ENCODE measurements around the gene TBX21.
A peak's percentile ranks its signal among the peaks of the same experiment; 100 is the strongest.

The TBX21 gene

GRCh38 chr17:47717979-47718621 is 14.9 kb upstream of the TBX21 start:
- DNase-seq (ENCODE audit: insufficient read length), result no peak
- TF ChIP-seq TAF1 (IDR thresholded peaks at IDR 0.05; ENCODE audit: borderline replicate concordance, low read depth, low read length), result no peak
- no peak for TF ChIP-seq POLR2A (IDR thresholded peaks at IDR 0.05; ENCODE audit: low read depth, low read length)
- no peak for TF ChIP-seq POLR2AphosphoS5 (IDR thresholded peaks at IDR 0.05; ENCODE audit: low read depth, low read length)
- FAIRE-seq, result no peak

GRCh38 chr17:47718634-47719405 is 14.2 kb upstream of the TBX21 start:
- no peak for DNase-seq (ENCODE audit: insufficient read length)
- FAIRE-seq, result no peak
- TF ChIP-seq TAF1 (IDR thresholded peaks at IDR 0.05; ENCODE audit: borderline replicate concordance, low read depth, low read length) (no peak), POLR2A (IDR thresholded peaks at IDR 0.05; ENCODE audit: low read depth, low read length) (no peak), POLR2AphosphoS5 (IDR thresholded peaks at IDR 0.05; ENCODE audit: low read depth, low read length) (no peak)

GRCh38 chr17:47719411-47720152 is 13.5 kb upstream of the TBX21 start:
- FAIRE-seq, result no peak

GRCh38 chr17:47720196-47720595 is 12.8 kb upstream of the TBX21 start:
- no peak for FAIRE-seq

More at GRCh38 chr17:47719411-47720152, 13.5 kb upstream of the TBX21 start:
- no peak for TF ChIP-seq POLR2AphosphoS5 (IDR thresholded peaks at IDR 0.05; ENCODE audit: low read depth, low read length)
- no peak for TF ChIP-seq POLR2A (IDR thresholded peaks at IDR 0.05; ENCODE audit: low read depth, low read length)
- TF ChIP-seq TAF1 (IDR thresholded peaks at IDR 0.05; ENCODE audit: borderline replicate concordance, low read depth, low read length), result no peak
- DNase-seq (ENCODE audit: insufficient read length), result no peak

GRCh38 chr17:47720754-47721533 is 12.1 kb upstream of the TBX21 start:
- FAIRE-seq, result peak; percentile 76
- DNase-seq (ENCODE audit: insufficient read length), result peak; percentile 59
- TF ChIP-seq POLR2AphosphoS5 (IDR thresholded peaks at IDR 0.05; ENCODE audit: low read depth, low read length) (no peak), POLR2A (IDR thresholded peaks at IDR 0.05; ENCODE audit: low read depth, low read length) (no peak), TAF1 (IDR thresholded peaks at IDR 0.05; ENCODE audit: borderline replicate concordance, low read depth, low read length) (no peak)

More at GRCh38 chr17:47720196-47720595, 12.8 kb upstream of the TBX21 start:
- TF ChIP-seq POLR2AphosphoS5 (IDR thresholded peaks at IDR 0.05; ENCODE audit: low read depth, low read length) (no peak), POLR2A (IDR thresholded peaks at IDR 0.05; ENCODE audit: low read depth, low read length) (no peak), TAF1 (IDR thresholded peaks at IDR 0.05; ENCODE audit: borderline replicate concordance, low read depth, low read length) (no peak)
- no peak for DNase-seq (ENCODE audit: insufficient read length)

GRCh38 chr17:47721725-47722124 is 11.3 kb upstream of the TBX21 start:
- no peak for DNase-seq (ENCODE audit: insufficient read length)
- no peak for FAIRE-seq
- TF ChIP-seq POLR2A (IDR thresholded peaks at IDR 0.05; ENCODE audit: low read depth, low read length) (no peak), POLR2AphosphoS5 (IDR thresholded peaks at IDR 0.05; ENCODE audit: low read depth, low read length) (no peak), TAF1 (IDR thresholded peaks at IDR 0.05; ENCODE audit: borderline replicate concordance, low read depth, low read length) (no peak)

- DNase-seq (ENCODE audit: insufficient read length) (no peak), FAIRE-seq (no peak)
- no peak for TF ChIP-seq POLR2A (IDR thresholded peaks at IDR 0.05; ENCODE audit: low read depth, low read length)
- no peak for TF ChIP-seq TAF1 (IDR thresholded peaks at IDR 0.05; ENCODE audit: borderline replicate concordance, low read depth, low read length)
- no peak for TF ChIP-seq POLR2AphosphoS5 (IDR thresholded peaks at IDR 0.05; ENCODE audit: low read depth, low read length)
Observed at GRCh38 chr17:47724705-47725104, 8.3 kb upstream of the TBX21 start.

- FAIRE-seq, result no peak
Observed at GRCh38 chr17:47725446-47726111, 7.5 kb upstream of the TBX21 start.

GRCh38 chr17:47726796-47727703 is 6.0 kb upstream of the TBX21 start:
- FAIRE-seq, result no peak
- DNase-seq (ENCODE audit: insufficient read length), result no peak
- TF ChIP-seq TAF1 (IDR thresholded peaks at IDR 0.05; ENCODE audit: borderline replicate concordance, low read depth, low read length), result no peak
- no peak for TF ChIP-seq POLR2A (IDR thresholded peaks at IDR 0.05; ENCODE audit: low read depth, low read length)
- no peak for TF ChIP-seq POLR2AphosphoS5 (IDR thresholded peaks at IDR 0.05; ENCODE audit: low read depth, low read length)

More at GRCh38 chr17:47725446-47726111, 7.5 kb upstream of the TBX21 start:
- no peak for TF ChIP-seq POLR2AphosphoS5 (IDR thresholded peaks at IDR 0.05; ENCODE audit: low read depth, low read length)
- no peak for TF ChIP-seq TAF1 (IDR thresholded peaks at IDR 0.05; ENCODE audit: borderline replicate concordance, low read depth, low read length)
- no peak for TF ChIP-seq POLR2A (IDR thresholded peaks at IDR 0.05; ENCODE audit: low read depth, low read length)
- DNase-seq (ENCODE audit: insufficient read length), result no peak

Measured in GM12892 (cell line).